ENCODE measurements around the gene UBXN10. TPM values are rescaled to one million over a fixed set of nuclear protein-coding genes. Genes with fewer than 3 reads are reported as not detected.
"Not testable (repeated sequence)": the region's sequence is repeated elsewhere in the genome, so short reads cannot be mapped to it uniquely, and the experiment has no call there.

The UBXN10 gene
- total and polyA plus RNA-seq, 5 donors = 3.2 to 6.3 (median 5.1) TPM

GRCh38 chr1:20223551-20224419 is 37.9 kb downstream of the UBXN10 start:
- no peak for ATAC-seq
- Histone ChIP-seq H3K27me3 (ENCODE audit: control insufficient read depth, insufficient read depth) (no peaks in the 10 kb centered on the region), H3K4me1 (ENCODE audit: control insufficient read depth, insufficient read depth, low read length) (no peaks in the 10 kb centered on the region), H3K4me3 (ENCODE audit: low read length) (no peak overlapping the region), H3K27ac (ENCODE audit: low read length) (no peak overlapping the region), H3K9me3 (ENCODE audit: control insufficient read depth, low read length) (no peaks in the 10 kb centered on the region)
- no peak for DNase-seq
- 31% methylated on average over 18 of the region's 18 CpGs for WGBS
- intact Hi-C loops (cut with DNase I) = loop anchor here in 2 of 4 donors (5.0 to 10.0 kb wide), 2 partner anchors 141 to 144 kb away; no protein-coding TSS in a partner anchor

GRCh38 chr1:20224546-20224945 is 38.6 kb downstream of the UBXN10 start:
- DNase-seq (no peak), ATAC-seq (no peak)
- no peak overlapping the region for H3K27ac ChIP-seq (ENCODE audit: low read length)
- H3K27me3 ChIP-seq (ENCODE audit: control insufficient read depth, insufficient read depth) = no peaks in the 10 kb centered on the region
- intact Hi-C loops (cut with DNase I) = loop anchor here in 2 of 4 donors (5.0 to 10.0 kb wide), 2 partner anchors 140 to 143 kb away; no protein-coding TSS in a partner anchor
- 55% methylated on average over 3 of the region's 3 CpGs for WGBS
- H3K4me3 ChIP-seq (ENCODE audit: low read length) = no peak overlapping the region
- no peaks in the 10 kb centered on the region for H3K9me3 ChIP-seq (ENCODE audit: control insufficient read depth, low read length)
- H3K4me1 ChIP-seq (ENCODE audit: control insufficient read depth, insufficient read depth, low read length) = no peaks in the 10 kb centered on the region

DNA sequence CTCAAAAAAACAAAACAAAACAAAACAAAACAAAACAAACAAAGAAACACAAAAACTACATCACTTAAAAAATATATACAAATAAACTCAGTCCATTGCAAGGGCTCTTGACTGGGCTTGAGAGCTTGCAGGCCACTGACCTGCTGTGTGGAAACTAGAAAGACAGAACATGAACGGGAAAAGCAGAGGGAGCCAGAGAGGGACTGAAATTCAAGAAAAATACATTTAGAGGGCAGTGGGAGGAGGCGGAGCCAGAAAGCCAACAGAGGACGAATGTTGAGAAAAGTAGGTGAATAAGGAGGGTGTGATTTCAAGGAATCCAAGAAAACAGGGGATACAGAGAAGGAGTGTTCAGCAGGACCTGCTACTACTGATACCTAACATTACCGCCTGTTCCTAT is 41.8 kb downstream of the UBXN10 start:
- ATAC-seq (no peak), DNase-seq (no peak)
- H3K4me1 ChIP-seq (ENCODE audit: control insufficient read depth, insufficient read depth, low read length) = no peaks in the 10 kb centered on the region
- intact Hi-C loops (cut with DNase I) = loop anchor here in 1 of 4 donors (10.0 kb wide), 1 partner anchor 137 kb away; no protein-coding TSS in a partner anchor
- no peak overlapping the region for H3K27ac ChIP-seq (ENCODE audit: low read length)
- no peak overlapping the region for H3K4me3 ChIP-seq (ENCODE audit: low read length)
- no peaks in the 10 kb centered on the region for H3K9me3 ChIP-seq (ENCODE audit: control insufficient read depth, low read length)
- 54% methylated on average over 4 of the region's 4 CpGs for WGBS
- no peaks in the 10 kb centered on the region for H3K27me3 ChIP-seq (ENCODE audit: control insufficient read depth, insufficient read depth)

- DNase-seq (no peak), ATAC-seq (peak in 1 of 2 donors; percentile 29)
- intact Hi-C loops (cut with DNase I) = loop anchor here in 1 of 4 donors (10.0 kb wide), 1 partner anchor 136 kb away; no protein-coding TSS in a partner anchor
- H3K27ac ChIP-seq (ENCODE audit: low read length) = no peak overlapping the region
- no peaks in the 10 kb centered on the region for H3K27me3 ChIP-seq (ENCODE audit: control insufficient read depth, insufficient read depth)
- no peaks in the 10 kb centered on the region for H3K4me1 ChIP-seq (ENCODE audit: control insufficient read depth, insufficient read depth, low read length)
- 76% methylated on average over 11 of the region's 11 CpGs for WGBS
- H3K4me3 ChIP-seq (ENCODE audit: low read length) = no peak overlapping the region
- no peaks in the 10 kb centered on the region for H3K9me3 ChIP-seq (ENCODE audit: control insufficient read depth, low read length)
These were observed 42.5 kb downstream of the UBXN10 start for GRCh38 chr1:20228314-20228825.

- Histone ChIP-seq H3K4me3 (ENCODE audit: low read length) (no peak overlapping the region), H3K27ac (ENCODE audit: low read length) (no peak overlapping the region), H3K27me3 (ENCODE audit: control insufficient read depth, insufficient read depth) (no peaks in the 10 kb centered on the region), H3K4me1 (ENCODE audit: control insufficient read depth, insufficient read depth, low read length) (no peaks in the 10 kb centered on the region), H3K9me3 (ENCODE audit: control insufficient read depth, low read length) (no peaks in the 10 kb centered on the region)
- no peak for ATAC-seq
- 58% methylated on average over 2 of the region's 2 CpGs for WGBS
- intact Hi-C loops (cut with DNase I) = loop anchor here in 1 of 4 donors (10.0 kb wide), 1 partner anchor 136 kb away; no protein-coding TSS in a partner anchor
- no peak for DNase-seq
These were observed 43.3 kb downstream of the UBXN10 start for GRCh38 chr1:20229171-20229570.

GRCh38 chr1:20232564-20232963 is 46.7 kb downstream of the UBXN10 start:
- H3K9me3 ChIP-seq (ENCODE audit: control insufficient read depth, low read length); DNase-seq; H3K4me3 ChIP-seq (ENCODE audit: low read length); intact Hi-C loops (cut with DNase I); H3K4me1 ChIP-seq (ENCODE audit: control insufficient read depth, insufficient read depth, low read length); H3K27ac ChIP-seq (ENCODE audit: low read length); ATAC-seq; H3K27me3 ChIP-seq (ENCODE audit: control insufficient read depth, insufficient read depth): not testable (repeated sequence)
- 25% methylated on average over 7 of the region's 7 CpGs for WGBS

GRCh38 chr1:20233394-20233793 is 47.5 kb downstream of the UBXN10 start:
- ATAC-seq = no peak
- 38% methylated on average over 3 of the region's 3 CpGs for WGBS
- H3K27ac ChIP-seq (ENCODE audit: low read length) = no peak overlapping the region
- H3K9me3 ChIP-seq (ENCODE audit: control insufficient read depth, low read length) = no peaks in the 10 kb centered on the region
- no peaks in the 10 kb centered on the region for H3K27me3 ChIP-seq (ENCODE audit: control insufficient read depth, insufficient read depth)
- DNase-seq = no peak
- H3K4me3 ChIP-seq (ENCODE audit: low read length) = no peak overlapping the region
- H3K4me1 ChIP-seq (ENCODE audit: control insufficient read depth, insufficient read depth, low read length) = no peaks in the 10 kb centered on the region
- intact Hi-C loops (cut with DNase I) = no loop called here

- no peaks in the 10 kb centered on the region for H3K27me3 ChIP-seq (ENCODE audit: control insufficient read depth, insufficient read depth)
- no peak for ATAC-seq
These were observed 48.0 kb downstream of the UBXN10 start for GRCh38 chr1:20233866-20234265.

GRCh38 chr1:20234788-20235535 is 49.1 kb downstream of the UBXN10 start:
- ATAC-seq (no peak), DNase-seq (no peak)
- WGBS = 72% methylated on average over 6 of the region's 6 CpGs
- intact Hi-C loops (cut with DNase I) = no loop called here
- Histone ChIP-seq H3K9me3 (ENCODE audit: control insufficient read depth, low read length) (no peaks in the 10 kb centered on the region), H3K4me3 (ENCODE audit: low read length) (no peak overlapping the region), H3K27ac (ENCODE audit: low read length) (no peak overlapping the region), H3K4me1 (ENCODE audit: control insufficient read depth, insufficient read depth, low read length) (no peaks in the 10 kb centered on the region), H3K27me3 (ENCODE audit: control insufficient read depth, insufficient read depth) (no peaks in the 10 kb centered on the region)

More at GRCh38 chr1:20233866-20234265, 48.0 kb downstream of the UBXN10 start:
- Histone ChIP-seq H3K9me3 (ENCODE audit: control insufficient read depth, low read length) (no peaks in the 10 kb centered on the region), H3K4me3 (ENCODE audit: low read length) (no peak overlapping the region), H3K4me1 (ENCODE audit: control insufficient read depth, insufficient read depth, low read length) (no peaks in the 10 kb centered on the region), H3K27ac (ENCODE audit: low read length) (no peak overlapping the region)
- intact Hi-C loops (cut with DNase I) = no loop called here
- WGBS = 19% methylated on average over 6 of the region's 6 CpGs
- no peak for DNase-seq

- Histone ChIP-seq H3K9me3 (ENCODE audit: control insufficient read depth, low read length) (no peaks in the 10 kb centered on the region), H3K27me3 (ENCODE audit: control insufficient read depth, insufficient read depth) (no peaks in the 10 kb centered on the region), H3K4me3 (ENCODE audit: low read length) (no peak overlapping the region), H3K27ac (ENCODE audit: low read length) (no peak overlapping the region), H3K4me1 (ENCODE audit: control insufficient read depth, insufficient read depth, low read length) (no peaks in the 10 kb centered on the region)
- intact Hi-C loops (cut with DNase I) = no loop called here
- DNase-seq = no peak
- 51% methylated on average over 6 of the region's 6 CpGs for WGBS
- peak in 1 of 2 donors; percentile 21 for ATAC-seq
These were observed 51.8 kb downstream of the UBXN10 start for GRCh38 chr1:20237646-20238045.

- DNase-seq (no peak), ATAC-seq (no peak)
- intact Hi-C loops (cut with DNase I) = no loop called here
- Histone ChIP-seq H3K4me1 (ENCODE audit: control insufficient read depth, insufficient read depth, low read length) (no peaks in the 10 kb centered on the region), H3K27ac (ENCODE audit: low read length) (no peak overlapping the region), H3K4me3 (ENCODE audit: low read length) (no peak overlapping the region), H3K9me3 (ENCODE audit: control insufficient read depth, low read length) (no peaks in the 10 kb centered on the region), H3K27me3 (ENCODE audit: control insufficient read depth, insufficient read depth) (no peaks in the 10 kb centered on the region)
- 74% methylated on average over 2 of the region's 2 CpGs for WGBS
These were observed 54.1 kb downstream of the UBXN10 start for GRCh38 chr1:20240012-20240411.
